Mesothelial cell of epicardium (in vitro differentiated cells): ENCODE data around the gene FAM50B. TPM values are rescaled to one million over a fixed set of nuclear protein-coding genes. Genes with fewer than 3 reads are reported as not detected.
A peak's percentile ranks its signal among the peaks of the same experiment; 100 is the strongest.

Source experiments
- DNase-seq, 2 experiments: peaks; one replicate each; pipeline ENCODE4 v3.0.0; 2021; ENCODE audit warnings: low spot score in 2 of 2; ENCODE audit not compliant: unreplicated experiment in 2 of 2
- H3K27ac Mint-ChIP-seq: 2 replicates; pipeline ENCODE4 v1.8.0; 2021; ENCODE audit warnings: mixed read lengths
- H3K27me3 Mint-ChIP-seq: 2 replicates; pipeline ENCODE4 v1.8.0; 2021; ENCODE audit warnings: low read depth, mixed read lengths
- H3K36me3 Mint-ChIP-seq: 2 replicates; pipeline ENCODE4 v1.8.0; 2021; ENCODE audit warnings: mixed read lengths
- H3K4me1 Mint-ChIP-seq: 2 replicates; pipeline ENCODE4 v1.8.0; 2021; ENCODE audit warnings: mixed read lengths
- H3K4me3 Mint-ChIP-seq: 2 replicates; pipeline ENCODE4 v1.8.0; 2021; ENCODE audit warnings: mild to moderate bottlenecking, moderate library complexity, mixed read lengths
- H3K9me3 Mint-ChIP-seq: 2 replicates; pipeline ENCODE4 v1.8.0; 2021; ENCODE audit warnings: mixed read lengths
- CTCF ChIP-seq: fragments of 200-600 bp; sonication (generic); IDR thresholded peaks from one replicate; pipeline ENCODE4 v1.5.0; 2021; ENCODE audit warnings: antibody characterized with exemption; ENCODE audit not compliant: unreplicated experiment
- total RNA-seq: library from RNA; stranded (reverse); gene quantifications from 3 replicates; pipeline ENCODE4 v1.2.1, GENCODE V29; 2021

FAM50B gene
- total RNA-seq, result 7.0 to 7.9 TPM (median 7.1 TPM) in 3 replicates

GRCh38 chr6:3848925-3849605, at the start of gene FAM50B:
Gene FAM50B, plus strand, starts transcription at chr6:3849373. Its CDS starts 439 bp downstream, at chr6:3849812.
- TF ChIP-seq CTCF, result peak; percentile 99
- H3K36me3 Mint-ChIP-seq, result no peaks in the 10 kb centered on the region
- H3K4me1 Mint-ChIP-seq, result peaks cover 11% of the 10 kb centered on the region
- DNase-seq, result peak; percentile 89 to 98
- H3K4me3 Mint-ChIP-seq, result peak within 1 kb of the TSS; percentile 80
- no peaks in the 10 kb centered on the region for H3K9me3 Mint-ChIP-seq
- no peaks in the 10 kb centered on the region for H3K27me3 Mint-ChIP-seq
- peak within 1 kb of the TSS; percentile 96 for H3K27ac Mint-ChIP-seq

- Mint-ChIP-seq H3K36me3 (no peaks in the 10 kb centered on the region), H3K4me3 (no peak overlapping the region), H3K27me3 (no peaks in the 10 kb centered on the region), H3K27ac (peak overlapping the region; percentile 78), H3K4me1 (peaks cover 54% of the 10 kb centered on the region), H3K9me3 (no peaks in the 10 kb centered on the region)
- no peak for TF ChIP-seq CTCF
- no peak for DNase-seq
Observed at GRCh38 chr6:3799719-3800118, 49.5 kb upstream of the FAM50B start.

- peak overlapping the region; percentile 55 for H3K27ac Mint-ChIP-seq
Observed at GRCh38 chr6:3800850-3801591, 48.2 kb upstream of the FAM50B start.

GRCh38 chr6:3801960-3802359, 47.2 kb upstream of the FAM50B start:
- TF ChIP-seq CTCF, result no peak
- Mint-ChIP-seq H3K27me3 (no peaks in the 10 kb centered on the region), H3K4me1 (peaks cover 45% of the 10 kb centered on the region), H3K36me3 (no peaks in the 10 kb centered on the region), H3K4me3 (no peak overlapping the region), H3K27ac (peak overlapping the region; percentile 3), H3K9me3 (no peaks in the 10 kb centered on the region)
- no peak for DNase-seq

More at GRCh38 chr6:3800850-3801591, 48.2 kb upstream of the FAM50B start:
- Mint-ChIP-seq H3K27me3 (no peaks in the 10 kb centered on the region), H3K4me1 (peaks cover 51% of the 10 kb centered on the region), H3K9me3 (no peaks in the 10 kb centered on the region), H3K36me3 (no peaks in the 10 kb centered on the region), H3K4me3 (no peak overlapping the region)
- DNase-seq, result no peak
- TF ChIP-seq CTCF, result no peak

GRCh38 chr6:3803627-3804468, 45.3 kb upstream of the FAM50B start:
- Mint-ChIP-seq H3K4me1 (peaks cover 32% of the 10 kb centered on the region), H3K27ac (peak overlapping the region; percentile 99), H3K27me3 (no peaks in the 10 kb centered on the region), H3K4me3 (no peak overlapping the region), H3K9me3 (no peaks in the 10 kb centered on the region), H3K36me3 (no peaks in the 10 kb centered on the region)
- no peak for DNase-seq
- no peak for TF ChIP-seq CTCF
